ENCODE data around the gene NEDD9.

NEDD9 gene, protein sequence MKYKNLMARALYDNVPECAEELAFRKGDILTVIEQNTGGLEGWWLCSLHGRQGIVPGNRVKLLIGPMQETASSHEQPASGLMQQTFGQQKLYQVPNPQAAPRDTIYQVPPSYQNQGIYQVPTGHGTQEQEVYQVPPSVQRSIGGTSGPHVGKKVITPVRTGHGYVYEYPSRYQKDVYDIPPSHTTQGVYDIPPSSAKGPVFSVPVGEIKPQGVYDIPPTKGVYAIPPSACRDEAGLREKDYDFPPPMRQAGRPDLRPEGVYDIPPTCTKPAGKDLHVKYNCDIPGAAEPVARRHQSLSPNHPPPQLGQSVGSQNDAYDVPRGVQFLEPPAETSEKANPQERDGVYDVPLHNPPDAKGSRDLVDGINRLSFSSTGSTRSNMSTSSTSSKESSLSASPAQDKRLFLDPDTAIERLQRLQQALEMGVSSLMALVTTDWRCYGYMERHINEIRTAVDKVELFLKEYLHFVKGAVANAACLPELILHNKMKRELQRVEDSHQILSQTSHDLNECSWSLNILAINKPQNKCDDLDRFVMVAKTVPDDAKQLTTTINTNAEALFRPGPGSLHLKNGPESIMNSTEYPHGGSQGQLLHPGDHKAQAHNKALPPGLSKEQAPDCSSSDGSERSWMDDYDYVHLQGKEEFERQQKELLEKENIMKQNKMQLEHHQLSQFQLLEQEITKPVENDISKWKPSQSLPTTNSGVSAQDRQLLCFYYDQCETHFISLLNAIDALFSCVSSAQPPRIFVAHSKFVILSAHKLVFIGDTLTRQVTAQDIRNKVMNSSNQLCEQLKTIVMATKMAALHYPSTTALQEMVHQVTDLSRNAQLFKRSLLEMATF

DNA sequence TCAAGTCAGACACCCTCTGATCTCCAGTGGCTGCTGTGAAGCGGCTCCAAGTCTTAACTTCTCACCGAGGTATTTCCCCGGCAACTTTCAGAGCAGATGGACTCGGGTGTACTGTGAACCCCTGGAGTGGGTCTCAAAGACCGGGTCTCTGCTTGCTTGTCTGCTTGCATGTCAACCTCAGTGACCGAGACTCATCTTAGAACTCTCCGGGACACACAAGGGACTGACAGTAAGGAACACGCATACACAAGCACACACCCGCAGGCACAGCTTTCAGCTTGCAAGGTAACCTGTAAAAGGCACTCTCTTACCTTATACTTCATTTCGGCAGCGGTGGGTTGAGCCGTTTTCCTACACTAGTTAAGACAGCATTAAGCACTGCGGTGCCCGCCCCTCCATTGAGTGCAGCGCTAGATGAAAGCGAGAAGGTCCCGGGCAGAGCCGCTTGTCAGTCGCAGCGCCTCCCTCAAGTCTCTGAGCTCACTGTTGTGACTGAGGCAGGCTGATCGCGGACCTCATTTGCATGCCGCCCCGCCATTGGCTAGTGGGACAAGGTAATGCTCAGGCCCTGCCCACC, at the start of gene NEDD9:
TSS of gene NEDD9 (minus strand) at position 476 of the 577 bp plus-strand sequence. CDS start at position 323, 153 bp downstream.
- peaks cover 22% of the 10 kb centered on the region for H3K4me1 ChIP-seq (ENCODE audit: insufficient read depth, low read length, severe bottlenecking)
- no peaks in the 10 kb centered on the region for H4K20me1 ChIP-seq (ENCODE audit: insufficient read depth, low read length)
- TF ChIP-seq EZH2 (IDR thresholded peaks at IDR 0.05; ENCODE audit: borderline replicate concordance, low read length) = no peak
- TF ChIP-seq, protein P1, sequence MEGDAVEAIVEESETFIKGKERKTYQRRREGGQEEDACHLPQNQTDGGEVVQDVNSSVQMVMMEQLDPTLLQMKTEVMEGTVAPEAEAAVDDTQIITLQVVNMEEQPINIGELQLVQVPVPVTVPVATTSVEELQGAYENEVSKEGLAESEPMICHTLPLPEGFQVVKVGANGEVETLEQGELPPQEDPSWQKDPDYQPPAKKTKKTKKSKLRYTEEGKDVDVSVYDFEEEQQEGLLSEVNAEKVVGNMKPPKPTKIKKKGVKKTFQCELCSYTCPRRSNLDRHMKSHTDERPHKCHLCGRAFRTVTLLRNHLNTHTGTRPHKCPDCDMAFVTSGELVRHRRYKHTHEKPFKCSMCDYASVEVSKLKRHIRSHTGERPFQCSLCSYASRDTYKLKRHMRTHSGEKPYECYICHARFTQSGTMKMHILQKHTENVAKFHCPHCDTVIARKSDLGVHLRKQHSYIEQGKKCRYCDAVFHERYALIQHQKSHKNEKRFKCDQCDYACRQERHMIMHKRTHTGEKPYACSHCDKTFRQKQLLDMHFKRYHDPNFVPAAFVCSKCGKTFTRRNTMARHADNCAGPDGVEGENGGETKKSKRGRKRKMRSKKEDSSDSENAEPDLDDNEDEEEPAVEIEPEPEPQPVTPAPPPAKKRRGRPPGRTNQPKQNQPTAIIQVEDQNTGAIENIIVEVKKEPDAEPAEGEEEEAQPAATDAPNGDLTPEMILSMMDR (IDR thresholded peaks at IDR 0.05; ENCODE audit: low read length) = 0 out of 2 replicates have a peak, but pooled peaks have one; percentile 6
- H3K9ac ChIP-seq (ENCODE audit: low read length) = peak within 1 kb of the TSS; percentile 64
- H3K27me3 ChIP-seq (ENCODE audit: insufficient read depth, low read length) = no peaks in the 10 kb centered on the region
- peak within 1 kb of the TSS; percentile 81 for H2AFZ ChIP-seq (ENCODE audit: low read length)
- peak within 1 kb of the TSS; percentile 26 for H3K27ac ChIP-seq (ENCODE audit: low read depth, low read length, poor library complexity, severe bottlenecking)
- H3K36me3 ChIP-seq (ENCODE audit: insufficient read depth, low read length) = no peaks in the 10 kb centered on the region
- no peaks in the 10 kb centered on the region for H3K9me2 ChIP-seq (ENCODE audit: low read depth, low read length)
- peak within 1 kb of the TSS; percentile 64 for H3K4me3 ChIP-seq (ENCODE audit: low read depth, low read length, poor library complexity, severe bottlenecking)
- no peaks in the 10 kb centered on the region for H3K9me3 ChIP-seq (ENCODE audit: low read length)
- H3K4me2 ChIP-seq (ENCODE audit: low read length) = peak within 1 kb of the TSS; percentile 97
- no peaks in the 10 kb centered on the region for H3K79me2 ChIP-seq (ENCODE audit: insufficient read depth, low read length)
- no peaks in the 10 kb centered on the region for H3F3A ChIP-seq (ENCODE audit: insufficient read depth, low read length)

DNA sequence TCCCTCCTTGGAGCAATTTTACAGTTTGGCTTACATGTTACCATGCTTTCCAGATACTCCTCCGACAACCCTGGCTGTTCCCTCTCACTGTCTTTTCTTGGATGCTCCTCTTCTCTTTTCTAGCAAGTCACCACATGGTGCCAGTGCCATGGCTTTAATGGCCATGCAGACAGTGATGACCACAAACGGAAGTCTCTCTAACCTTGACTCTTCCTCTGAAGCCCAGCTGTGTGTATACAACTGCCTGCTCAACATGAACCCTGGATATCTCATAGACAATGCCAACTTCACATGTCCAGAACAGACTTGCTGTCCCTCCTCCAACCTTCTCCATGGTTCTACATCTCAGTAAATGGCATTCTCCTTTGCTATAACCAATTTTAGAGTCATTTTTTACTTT, 49.8 kb upstream of the NEDD9 start:
- H3K27me3 ChIP-seq (ENCODE audit: insufficient read depth, low read length) = no peaks in the 10 kb centered on the region
- no peak overlapping the region for H3K9ac ChIP-seq (ENCODE audit: low read length)
- H3K36me3 ChIP-seq (ENCODE audit: insufficient read depth, low read length) = no peaks in the 10 kb centered on the region
- no peaks in the 10 kb centered on the region for H3K4me1 ChIP-seq (ENCODE audit: insufficient read depth, low read length, severe bottlenecking)
- no peak overlapping the region for H3K4me3 ChIP-seq (ENCODE audit: low read depth, low read length, poor library complexity, severe bottlenecking)
- H3K4me2 ChIP-seq (ENCODE audit: low read length) = no peak overlapping the region
- H3K27ac ChIP-seq (ENCODE audit: low read depth, low read length, poor library complexity, severe bottlenecking) = no peak overlapping the region
- no peaks in the 10 kb centered on the region for H3K9me2 ChIP-seq (ENCODE audit: low read depth, low read length)
- no peaks in the 10 kb centered on the region for H3F3A ChIP-seq (ENCODE audit: insufficient read depth, low read length)
- TF ChIP-seq, protein P1 (IDR thresholded peaks at IDR 0.05; ENCODE audit: low read length) = no peak
- no peak for TF ChIP-seq EZH2 (IDR thresholded peaks at IDR 0.05; ENCODE audit: borderline replicate concordance, low read length)
- H3K79me2 ChIP-seq (ENCODE audit: insufficient read depth, low read length) = no peaks in the 10 kb centered on the region
- H4K20me1 ChIP-seq (ENCODE audit: insufficient read depth, low read length) = no peaks in the 10 kb centered on the region
- no peaks in the 10 kb centered on the region for H3K9me3 ChIP-seq (ENCODE audit: low read length)
- H2AFZ ChIP-seq (ENCODE audit: low read length) = no peak overlapping the region

DNA sequence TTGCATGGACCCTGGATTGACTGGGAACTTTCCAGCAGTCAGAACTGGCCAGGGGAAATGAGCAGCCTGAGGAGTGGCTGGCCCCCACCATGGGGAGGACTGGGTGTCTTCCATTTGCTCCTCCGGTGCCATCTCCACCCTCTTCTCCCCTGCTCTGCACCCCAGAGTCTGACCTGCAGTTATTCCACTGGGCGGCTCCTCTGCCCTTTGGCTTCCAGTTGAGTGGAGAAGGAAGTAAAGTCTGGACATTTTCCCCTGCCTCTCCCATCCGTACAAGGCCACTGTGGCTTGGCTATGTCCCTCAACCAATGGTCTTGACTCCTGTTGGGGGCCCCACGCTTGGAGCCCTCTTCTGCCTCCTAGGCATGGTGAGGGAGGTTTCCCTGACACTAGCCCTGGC, 47.9 kb upstream of the NEDD9 start:
- Histone ChIP-seq H3K27me3 (ENCODE audit: insufficient read depth, low read length) (no peaks in the 10 kb centered on the region), H3K4me3 (ENCODE audit: low read depth, low read length, poor library complexity, severe bottlenecking) (no peak overlapping the region), H3K9ac (ENCODE audit: low read length) (no peak overlapping the region), H3K4me1 (ENCODE audit: insufficient read depth, low read length, severe bottlenecking) (peaks cover 8% of the 10 kb centered on the region), H3K9me2 (ENCODE audit: low read depth, low read length) (no peaks in the 10 kb centered on the region), H4K20me1 (ENCODE audit: insufficient read depth, low read length) (no peaks in the 10 kb centered on the region), H3K79me2 (ENCODE audit: insufficient read depth, low read length) (no peaks in the 10 kb centered on the region), H3K9me3 (ENCODE audit: low read length) (no peaks in the 10 kb centered on the region), H3K27ac (ENCODE audit: low read depth, low read length, poor library complexity, severe bottlenecking) (no peak overlapping the region), H3K4me2 (ENCODE audit: low read length) (no peak overlapping the region), H3F3A (ENCODE audit: insufficient read depth, low read length) (no peaks in the 10 kb centered on the region), H2AFZ (ENCODE audit: low read length) (no peak overlapping the region), H3K36me3 (ENCODE audit: insufficient read depth, low read length) (no peaks in the 10 kb centered on the region)
- TF ChIP-seq EZH2 (IDR thresholded peaks at IDR 0.05; ENCODE audit: borderline replicate concordance, low read length) = no peak
- TF ChIP-seq, protein P1 (IDR thresholded peaks at IDR 0.05; ENCODE audit: low read length) = no peak

Measured in OCI-LY1 (cell line).